ENCODE results near the gene VLDLR. TPM values are rescaled to one million over a fixed set of nuclear protein-coding genes. Genes with fewer than 3 reads are reported as not detected.

The VLDLR gene
- total RNA-seq, 2 donors from 2014 or later = 0.15 to 0.57 TPM

DNA sequence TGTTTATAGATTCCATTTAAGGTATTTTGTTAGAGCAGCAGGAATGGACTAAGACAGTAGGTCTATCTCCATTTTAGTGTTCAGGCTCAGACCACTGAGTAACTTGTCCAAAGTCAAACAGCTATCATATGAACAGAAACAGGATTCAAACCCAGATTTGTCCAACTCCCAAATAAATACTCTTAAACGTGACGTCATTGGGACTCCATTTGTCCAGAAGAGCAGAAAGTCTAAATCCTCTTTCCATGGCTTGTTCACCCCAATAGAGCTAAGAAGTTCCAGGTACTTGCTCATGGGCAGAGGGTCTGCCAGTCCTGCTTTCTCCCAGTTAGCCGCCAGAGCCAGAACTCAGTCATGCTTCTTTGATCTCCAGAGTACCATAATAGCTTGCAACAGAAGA lies 16.3 kb upstream of the VLDLR start:
- Mint-ChIP-seq H3K4me1 (no peaks in the 10 kb centered on the region), H3K27me3 (peaks cover 34% of the 10 kb centered on the region), H3K27ac (no peak overlapping the region), H3K4me3 (no peak overlapping the region), H3K36me3 (ENCODE audit: low read depth) (peaks cover 3% of the 10 kb centered on the region)
- no peak for ATAC-seq
- DNase-seq = no peak
- no peaks in the 10 kb centered on the region for H3K9me3 ChIP-seq (ENCODE audit: control insufficient read depth, low read length, poor library complexity, severe bottlenecking)

DNA sequence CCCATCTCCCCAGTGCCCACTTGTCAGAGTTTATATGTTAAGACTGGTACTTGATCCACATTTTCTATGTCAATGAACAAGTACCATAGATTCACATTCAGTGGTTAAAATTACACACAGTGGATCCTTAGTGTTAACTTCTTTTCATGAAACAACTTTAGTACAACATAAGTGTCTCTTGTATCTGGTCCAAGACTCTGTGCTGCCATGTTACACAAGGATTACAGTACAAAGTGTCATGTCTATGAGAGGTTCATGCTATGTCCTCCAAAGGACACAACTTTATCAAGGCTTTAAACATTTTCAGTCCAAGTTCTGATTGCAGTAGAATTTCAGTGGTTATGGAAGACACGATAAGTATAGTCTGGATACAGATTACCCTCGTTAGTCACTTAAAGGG lies 13.3 kb upstream of the VLDLR start:
- H3K9me3 ChIP-seq (ENCODE audit: control insufficient read depth, low read length, poor library complexity, severe bottlenecking) = no peaks in the 10 kb centered on the region
- peaks cover 32% of the 10 kb centered on the region for H3K27me3 Mint-ChIP-seq
- peaks cover 3% of the 10 kb centered on the region for H3K36me3 Mint-ChIP-seq (ENCODE audit: low read depth)
- H3K4me3 Mint-ChIP-seq = no peak overlapping the region
- H3K4me1 Mint-ChIP-seq = no peaks in the 10 kb centered on the region
- no peak for DNase-seq
- ATAC-seq = no peak
- no peak overlapping the region for H3K27ac Mint-ChIP-seq

DNA sequence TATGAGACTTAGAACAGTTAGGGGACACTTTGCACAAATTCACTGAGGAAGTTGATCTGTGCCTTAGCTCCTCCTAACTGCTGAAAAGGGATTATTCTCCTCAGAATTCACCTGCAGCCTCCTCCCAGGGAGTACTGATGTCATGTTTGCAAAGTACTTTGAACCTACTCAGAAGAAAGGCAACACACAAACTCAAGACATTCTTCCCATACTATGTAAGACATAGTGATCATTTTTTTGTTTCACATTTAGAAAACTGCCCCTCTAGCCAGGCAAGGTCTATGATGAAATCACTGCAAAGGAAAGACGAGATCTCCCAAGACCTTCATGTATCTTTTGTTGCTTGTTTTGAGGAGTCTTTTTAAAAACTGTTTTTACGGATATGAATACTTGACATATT lies 10.6 kb upstream of the VLDLR start:
- no peak overlapping the region for H3K27ac Mint-ChIP-seq
- no peaks in the 10 kb centered on the region for H3K9me3 ChIP-seq (ENCODE audit: control insufficient read depth, low read length, poor library complexity, severe bottlenecking)
- no peaks in the 10 kb centered on the region for H3K4me1 Mint-ChIP-seq
- DNase-seq (no peak), ATAC-seq (no peak)
- H3K4me3 Mint-ChIP-seq = no peak overlapping the region
- H3K36me3 Mint-ChIP-seq (ENCODE audit: low read depth) = peaks cover 3% of the 10 kb centered on the region
- peaks cover 32% of the 10 kb centered on the region for H3K27me3 Mint-ChIP-seq

DNA sequence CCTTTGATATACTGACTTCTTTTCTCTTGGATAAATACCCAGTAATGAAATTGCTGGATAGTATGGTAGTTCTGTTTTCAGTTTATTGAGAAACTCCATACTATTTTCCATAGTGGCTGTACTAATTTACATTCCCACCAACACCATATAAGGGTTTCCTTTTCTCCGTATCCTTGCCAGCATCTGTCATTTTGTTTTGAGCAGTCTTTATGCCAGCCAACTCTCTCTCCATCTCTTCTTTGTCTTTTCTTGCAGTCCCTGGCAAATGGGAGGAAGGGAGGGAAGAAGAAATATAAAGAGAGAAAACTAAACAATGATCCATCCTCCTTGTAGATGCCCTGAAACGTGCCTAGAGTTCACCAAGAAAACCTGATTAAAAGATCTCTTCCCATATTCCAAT lies 9.6 kb upstream of the VLDLR start:
- no peaks in the 10 kb centered on the region for H3K9me3 ChIP-seq (ENCODE audit: control insufficient read depth, low read length, poor library complexity, severe bottlenecking)
- H3K4me3 Mint-ChIP-seq = no peak overlapping the region
- DNase-seq = no peak
- no peaks in the 10 kb centered on the region for H3K4me1 Mint-ChIP-seq
- no peak for ATAC-seq
- H3K36me3 Mint-ChIP-seq (ENCODE audit: low read depth) = peaks cover 3% of the 10 kb centered on the region
- H3K27me3 Mint-ChIP-seq = peaks cover 32% of the 10 kb centered on the region
- no peak overlapping the region for H3K27ac Mint-ChIP-seq

DNA sequence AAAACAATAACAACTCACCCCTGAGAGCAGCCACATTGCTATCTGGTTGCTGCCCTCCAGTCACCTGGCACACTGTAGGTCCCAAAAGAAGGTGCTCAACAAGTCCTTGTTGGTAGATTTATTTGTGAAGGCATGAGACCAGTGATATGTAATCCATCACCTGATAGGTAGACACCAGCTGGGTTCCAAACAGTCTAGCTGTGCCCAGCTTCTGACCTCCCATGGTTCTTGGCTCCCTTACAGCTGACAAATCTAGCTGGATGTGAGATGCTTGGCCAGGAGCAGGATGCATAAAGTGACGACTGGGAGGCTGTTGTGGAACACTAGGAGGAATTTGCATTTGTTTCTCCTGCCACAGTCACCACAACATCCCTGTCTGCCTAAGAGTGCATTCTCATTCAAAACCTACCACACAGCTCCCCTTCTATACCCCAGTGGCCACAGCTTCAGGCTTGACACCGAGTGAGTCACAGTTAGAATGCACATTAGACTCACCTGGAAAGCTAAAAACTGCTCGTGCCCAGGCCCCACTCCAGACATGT lies 7.8 kb upstream of the VLDLR start:
- ATAC-seq = no peak
- no peaks in the 10 kb centered on the region for H3K9me3 ChIP-seq (ENCODE audit: control insufficient read depth, low read length, poor library complexity, severe bottlenecking)
- no peaks in the 10 kb centered on the region for H3K4me1 Mint-ChIP-seq
- H3K27me3 Mint-ChIP-seq = peaks cover 20% of the 10 kb centered on the region
- no peak overlapping the region for H3K27ac Mint-ChIP-seq
- H3K36me3 Mint-ChIP-seq (ENCODE audit: low read depth) = no peaks in the 10 kb centered on the region
- H3K4me3 Mint-ChIP-seq = no peak overlapping the region
- DNase-seq = no peak

DNA sequence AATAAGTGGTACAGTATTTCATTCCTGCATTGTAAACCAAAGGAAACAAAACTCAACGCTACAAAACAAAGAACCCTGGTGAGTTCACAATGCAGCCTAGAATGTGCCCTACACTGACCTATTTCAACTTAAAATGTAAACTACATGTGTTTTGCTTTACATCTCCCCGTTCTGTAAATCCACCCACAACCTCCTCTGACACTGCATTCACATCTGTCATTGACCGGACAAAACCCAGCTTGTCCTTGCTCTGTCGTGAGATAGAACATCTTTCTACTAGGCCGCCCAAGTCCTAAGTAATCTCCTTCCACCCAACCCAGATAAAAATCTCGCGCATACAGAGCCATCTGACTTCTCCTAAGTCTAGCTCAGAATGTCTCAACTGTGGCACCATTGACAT lies 6.1 kb upstream of the VLDLR start:
- Mint-ChIP-seq H3K4me1 (no peaks in the 10 kb centered on the region), H3K36me3 (ENCODE audit: low read depth) (no peaks in the 10 kb centered on the region), H3K27ac (no peak overlapping the region), H3K27me3 (peaks cover 29% of the 10 kb centered on the region), H3K4me3 (no peak overlapping the region)
- H3K9me3 ChIP-seq (ENCODE audit: control insufficient read depth, low read length, poor library complexity, severe bottlenecking) = no peaks in the 10 kb centered on the region
- ATAC-seq (no peak), DNase-seq (no peak)

DNA sequence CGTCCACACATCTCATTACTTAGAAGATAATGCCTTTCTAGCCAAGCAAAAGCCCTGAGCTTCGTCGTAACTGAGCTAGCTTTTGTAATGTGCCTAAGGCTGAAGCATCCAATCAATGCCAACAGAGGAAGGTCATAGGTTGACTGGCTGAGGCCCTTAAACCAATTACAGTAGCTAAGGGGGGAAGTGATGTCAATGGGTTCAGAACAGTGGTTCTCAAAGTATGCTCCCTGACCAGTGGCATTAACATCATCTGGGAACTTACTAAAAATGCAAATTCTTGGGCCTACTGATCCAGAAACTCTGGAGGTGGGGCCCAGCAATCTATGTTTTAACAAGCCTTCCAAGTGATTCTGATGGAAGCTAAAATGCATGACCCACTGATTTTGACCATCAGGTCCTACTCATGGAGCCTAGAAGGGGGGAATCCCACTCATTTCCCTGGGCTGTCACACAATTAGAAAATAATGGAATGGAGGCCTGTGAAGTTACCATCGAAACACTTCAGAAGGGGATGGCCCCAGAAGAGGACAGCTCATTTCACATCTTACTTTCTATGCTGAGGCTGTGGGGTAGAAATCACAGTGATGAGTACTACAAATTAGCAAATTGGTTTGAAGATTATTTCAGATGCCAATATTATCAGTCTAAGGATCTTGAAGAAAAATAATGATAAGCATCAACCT lies 4.8 kb upstream of the VLDLR start:
- Mint-ChIP-seq H3K27ac (no peak overlapping the region), H3K27me3 (peaks cover 29% of the 10 kb centered on the region), H3K36me3 (ENCODE audit: low read depth) (no peaks in the 10 kb centered on the region), H3K4me3 (no peak overlapping the region), H3K4me1 (peaks cover 5% of the 10 kb centered on the region)
- ATAC-seq = no peak
- no peak for DNase-seq
- H3K9me3 ChIP-seq (ENCODE audit: control insufficient read depth, low read length, poor library complexity, severe bottlenecking) = no peaks in the 10 kb centered on the region

DNA sequence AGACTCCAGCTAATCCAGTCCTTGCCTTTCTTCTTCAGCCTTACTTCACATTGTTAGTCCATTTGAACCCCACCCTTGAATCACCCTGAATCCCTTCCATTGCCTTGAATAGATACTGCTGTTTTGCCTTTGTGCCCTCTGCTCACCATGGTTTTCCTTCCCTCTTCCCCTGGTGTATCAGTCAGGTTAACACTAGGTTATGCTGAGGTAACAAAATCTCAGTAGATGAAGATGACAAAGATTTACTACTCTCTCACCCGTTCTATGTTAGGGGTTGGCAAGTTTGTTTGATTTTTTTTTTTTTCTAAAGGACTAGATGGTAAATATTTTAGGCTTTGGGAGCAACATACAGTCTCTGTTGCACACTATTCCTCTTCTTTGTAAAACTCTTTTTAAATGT lies 3.3 kb upstream of the VLDLR start:
- Mint-ChIP-seq H3K4me3 (no peak overlapping the region), H3K27me3 (peaks cover 25% of the 10 kb centered on the region), H3K27ac (no peak overlapping the region), H3K36me3 (ENCODE audit: low read depth) (no peaks in the 10 kb centered on the region), H3K4me1 (peaks cover 8% of the 10 kb centered on the region)
- ATAC-seq (no peak), DNase-seq (no peak)
- no peaks in the 10 kb centered on the region for H3K9me3 ChIP-seq (ENCODE audit: control insufficient read depth, low read length, poor library complexity, severe bottlenecking)

DNA sequence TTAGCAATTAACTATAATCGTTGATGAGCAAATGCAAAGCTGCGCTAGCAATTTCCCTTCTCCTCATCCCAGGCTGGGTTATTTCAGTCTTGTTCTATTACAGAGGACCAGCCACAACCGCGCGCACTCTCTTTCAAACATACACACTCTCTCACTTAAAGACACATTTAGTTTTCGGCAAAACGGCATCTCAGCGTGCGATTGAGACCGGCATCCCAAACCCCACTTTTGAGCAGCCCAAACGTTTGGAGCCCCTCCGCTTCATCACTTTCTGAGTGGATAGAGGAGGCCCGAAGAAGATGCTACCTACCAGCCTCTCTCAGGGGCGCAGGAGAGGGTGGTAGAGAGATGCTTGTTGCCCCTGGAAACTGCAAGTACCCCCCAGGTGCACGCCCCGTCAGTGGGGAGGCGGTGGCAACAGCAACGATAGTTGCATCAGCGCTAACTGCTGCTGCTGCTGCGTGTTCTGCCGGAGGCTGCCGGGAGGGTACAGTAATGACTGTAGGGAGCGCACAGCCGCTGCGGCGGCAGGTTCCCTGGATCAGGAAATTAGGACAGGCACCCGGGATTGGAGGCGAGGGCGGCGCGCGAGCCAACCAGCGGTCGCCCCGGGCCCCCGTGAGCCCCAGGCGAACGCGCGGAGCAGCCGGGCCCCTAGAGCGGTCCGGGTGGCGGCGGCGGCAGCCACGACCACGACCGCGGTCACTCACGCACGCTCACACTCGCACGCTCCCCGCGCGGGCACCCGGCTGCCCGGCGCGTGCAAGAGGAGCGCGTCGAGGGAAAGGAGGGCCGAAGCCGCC lies 467 bp upstream of the VLDLR start:
- peaks cover 10% of the 10 kb centered on the region for H3K4me1 Mint-ChIP-seq
- ATAC-seq (peak; percentile 68), DNase-seq (peak in 2 of 3 donors; percentile 12 to 13)
- peak overlapping the region; percentile 93 for H3K4me3 Mint-ChIP-seq
- no peaks in the 10 kb centered on the region for H3K36me3 Mint-ChIP-seq (ENCODE audit: low read depth)
- H3K27ac Mint-ChIP-seq = no peak overlapping the region
- H3K9me3 ChIP-seq (ENCODE audit: control insufficient read depth, low read length, poor library complexity, severe bottlenecking) = no peaks in the 10 kb centered on the region
- H3K27me3 Mint-ChIP-seq = peaks cover 53% of the 10 kb centered on the region

DNA sequence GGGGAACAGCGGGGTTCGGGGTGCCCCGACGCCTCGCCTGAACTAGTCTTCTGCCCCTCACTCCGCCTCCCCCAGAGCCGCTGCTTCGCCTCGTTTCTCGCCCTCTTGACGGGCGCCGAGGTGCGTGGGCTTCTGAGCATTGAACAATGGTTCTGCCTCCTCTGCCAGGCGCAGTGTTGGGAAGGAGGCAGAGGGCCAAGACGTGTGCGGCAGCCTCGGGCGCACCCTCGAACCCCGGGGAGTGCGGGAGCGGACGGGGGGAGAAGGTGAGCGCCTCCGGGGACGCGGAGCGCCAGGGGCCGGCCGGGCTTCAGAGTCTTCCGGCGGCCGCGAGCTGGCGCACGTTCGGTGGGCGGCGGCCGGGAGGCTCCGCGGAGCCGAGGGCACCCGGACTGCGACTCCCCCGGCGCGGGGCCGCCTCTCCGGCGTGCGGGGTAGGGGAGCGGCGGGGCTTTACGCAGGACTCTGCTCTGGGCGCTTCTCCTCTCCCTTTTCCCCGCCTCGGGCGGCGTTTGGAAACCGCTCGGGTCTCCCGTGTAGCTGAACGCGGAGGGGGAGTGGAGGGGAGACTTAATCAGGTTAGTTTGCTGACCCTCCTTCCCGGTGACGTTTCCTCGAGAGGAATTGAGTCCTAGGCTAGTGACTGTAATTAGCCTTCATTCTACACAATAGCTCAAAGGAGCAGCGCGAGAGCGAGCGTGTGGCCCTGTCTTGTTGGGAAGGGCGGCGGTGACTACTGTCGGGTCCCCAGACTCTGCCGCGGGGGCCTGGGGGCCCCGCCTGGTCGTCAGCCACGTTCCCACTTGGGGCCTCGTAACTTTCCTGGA lies 1.1 kb downstream of the VLDLR start:
- peak overlapping the region; percentile 93 for H3K4me3 Mint-ChIP-seq
- no peaks in the 10 kb centered on the region for H3K9me3 ChIP-seq (ENCODE audit: control insufficient read depth, low read length, poor library complexity, severe bottlenecking)
- peaks cover 56% of the 10 kb centered on the region for H3K27me3 Mint-ChIP-seq
- no peaks in the 10 kb centered on the region for H3K36me3 Mint-ChIP-seq (ENCODE audit: low read depth)
- ATAC-seq = peak; percentile 22
- peaks cover 10% of the 10 kb centered on the region for H3K4me1 Mint-ChIP-seq
- no peak for DNase-seq
- H3K27ac Mint-ChIP-seq = no peak overlapping the region

DNA sequence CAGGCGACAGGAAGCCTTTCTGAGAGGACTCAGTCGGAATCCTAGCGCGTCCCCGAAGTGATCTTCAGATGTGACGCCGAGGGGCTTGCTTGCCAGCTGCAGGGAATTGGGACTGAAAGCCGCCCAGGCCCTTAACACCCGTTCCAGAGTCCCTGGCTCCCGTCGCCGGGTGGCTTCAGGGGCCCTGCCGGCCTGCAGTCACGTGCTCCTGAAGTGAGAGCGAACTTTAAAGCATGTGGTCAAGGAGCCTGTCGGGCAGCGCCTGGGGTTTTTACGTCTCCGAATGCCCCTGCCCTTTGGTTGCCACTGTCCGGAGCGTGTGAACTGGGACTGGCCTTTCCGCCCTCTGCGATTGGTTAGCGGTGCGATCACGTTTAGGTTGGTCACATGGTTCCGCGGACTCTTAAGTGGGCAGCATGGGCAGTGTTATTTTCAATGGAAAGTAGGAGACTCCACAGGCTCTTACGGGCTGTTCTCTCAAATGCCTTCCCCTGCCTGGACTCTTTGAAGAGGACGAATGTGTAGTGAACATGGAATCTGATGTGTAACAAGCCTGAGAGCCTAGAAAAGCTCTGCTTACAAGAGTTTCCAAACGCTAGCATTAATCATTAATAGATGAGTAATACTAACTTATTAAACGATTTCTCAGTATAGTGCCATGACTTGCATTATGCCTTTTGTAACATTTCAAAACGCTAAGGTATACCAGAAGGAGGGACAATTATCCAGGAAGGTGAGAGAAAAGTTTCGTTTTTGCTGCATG lies 1.9 kb downstream of the VLDLR start:
- no peak for DNase-seq
- Mint-ChIP-seq H3K4me1 (peaks cover 10% of the 10 kb centered on the region), H3K36me3 (ENCODE audit: low read depth) (peaks cover 4% of the 10 kb centered on the region), H3K4me3 (peak overlapping the region; percentile 93), H3K27ac (no peak overlapping the region), H3K27me3 (peaks cover 61% of the 10 kb centered on the region)
- no peak for ATAC-seq
- H3K9me3 ChIP-seq (ENCODE audit: control insufficient read depth, low read length, poor library complexity, severe bottlenecking) = no peaks in the 10 kb centered on the region

DNA sequence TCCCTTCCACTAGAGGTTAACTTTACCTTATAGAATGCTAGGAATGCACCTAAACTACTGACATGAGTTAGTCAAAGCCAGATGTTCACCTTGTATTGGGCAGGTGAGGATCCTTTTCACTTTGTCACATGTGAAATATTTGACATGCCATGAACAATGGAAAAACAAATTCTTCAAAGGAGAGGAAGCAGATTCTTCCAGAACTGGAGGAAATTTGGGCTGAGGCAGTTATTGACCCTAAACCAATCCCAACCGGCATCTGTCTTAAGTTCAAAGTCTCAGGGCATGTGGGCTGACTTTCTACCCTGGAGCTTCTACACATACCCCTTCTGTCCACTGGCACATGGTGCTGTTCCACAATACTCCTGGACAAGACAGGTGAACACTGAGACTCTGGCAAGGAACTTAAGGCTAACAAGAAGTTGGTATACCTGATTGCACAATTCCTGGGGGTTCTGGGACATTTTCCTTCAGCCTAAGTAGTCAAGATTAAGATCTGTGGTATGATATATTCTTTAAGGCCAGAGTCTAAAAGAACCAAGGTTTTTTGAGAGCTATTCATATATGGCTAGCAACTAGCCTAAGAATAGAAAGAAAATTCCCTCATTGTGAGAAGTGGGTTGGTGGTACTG lies 2.6 kb downstream of the VLDLR start:
- H3K36me3 Mint-ChIP-seq (ENCODE audit: low read depth) = peaks cover 5% of the 10 kb centered on the region
- H3K9me3 ChIP-seq (ENCODE audit: control insufficient read depth, low read length, poor library complexity, severe bottlenecking) = no peaks in the 10 kb centered on the region
- ATAC-seq (no peak), DNase-seq (no peak)
- peaks cover 60% of the 10 kb centered on the region for H3K27me3 Mint-ChIP-seq
- H3K4me1 Mint-ChIP-seq = peaks cover 10% of the 10 kb centered on the region
- peak overlapping the region; percentile 15 for H3K4me3 Mint-ChIP-seq
- H3K27ac Mint-ChIP-seq = no peak overlapping the region
